Measurements from ENCODE around the gene CCDC174. TPM values are rescaled to one million over a fixed set of nuclear protein-coding genes. Genes with fewer than 3 reads are reported as not detected.

Gene CCDC174
- 10 to 100 TPM; 16.1 to 27.7 (median 20.0) TPM for total RNA-seq

- TF ChIP-seq CTCF (IDR thresholded peaks at IDR 0.05) (no peak), POLR2A (IDR thresholded peaks at IDR 0.05) (peak in 1 of 2 donors; percentile 72)
- peak; percentile 98 to 99 for DNase-seq (ENCODE audit: low spot score in 2 of 2)
- peak within 1 kb of the TSS; percentile 74 for H3K4me3 ChIP-seq (ENCODE audit: low read depth, poor library complexity, severe bottlenecking)
- WGBS, 2 donors, result 0 to 1% methylated on average over 45 to 46 of the region's 47 CpGs
- intact Hi-C loops (cut with DNase I; ENCODE audit: low total_unique reads), result no loop called here
Observed at GRCh38 chr3:14651440-14652251, at the start of gene CCDC174. TSS of gene CCDC174 (plus strand) at chr3:14651762. CDS start at chr3:14651837, 75 bp downstream.

DNA sequence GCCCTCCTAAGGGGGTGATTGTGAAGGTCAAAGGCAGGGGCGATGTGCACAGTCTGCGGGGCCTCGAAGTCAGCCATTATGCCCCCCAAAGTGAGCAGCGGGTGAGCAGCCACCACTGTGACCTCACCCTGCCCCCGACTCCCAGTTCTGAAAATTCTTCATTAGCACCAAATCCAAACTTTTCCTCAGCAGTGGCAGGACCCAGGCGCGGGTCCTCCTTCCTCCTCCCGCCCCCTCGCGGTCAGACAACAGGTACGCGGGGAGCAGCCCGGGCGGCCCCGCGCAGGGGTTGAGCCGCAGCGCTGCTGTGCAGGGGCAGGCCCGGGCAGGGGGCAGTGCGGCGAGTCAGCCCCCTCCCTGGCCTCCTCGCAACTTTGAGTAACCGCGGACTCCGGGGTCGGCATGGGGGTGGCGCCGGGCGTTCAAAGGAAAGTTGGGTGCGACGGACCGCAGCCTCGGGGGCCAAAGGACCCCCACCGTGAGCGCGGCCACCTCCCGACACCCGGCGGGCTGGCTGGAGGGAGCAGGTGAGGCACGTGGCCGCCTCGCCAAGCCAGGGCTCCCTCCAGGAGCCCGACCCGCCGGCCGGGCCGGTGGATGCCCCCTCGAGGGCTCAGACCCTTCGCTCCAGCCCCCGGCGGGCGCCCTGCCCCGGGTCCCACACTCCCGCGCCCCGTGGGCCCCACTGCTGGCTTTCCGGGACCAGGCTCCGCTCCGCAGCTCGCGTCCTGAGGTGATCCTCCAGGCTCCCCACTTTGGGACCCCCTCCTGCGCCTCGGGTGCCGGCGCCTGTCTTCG lies 49.4 kb upstream of the CCDC174 start:
- DNase-seq (ENCODE audit: low spot score in 2 of 2), result no peak
- TF ChIP-seq CTCF (IDR thresholded peaks at IDR 0.05) (no peak), POLR2A (IDR thresholded peaks at IDR 0.05) (no peak)
- intact Hi-C loops (cut with DNase I; ENCODE audit: low total_unique reads), result no loop called here
- 3 to 5% methylated on average over 26 of the region's 66 CpGs for WGBS, 2 donors
- no peak overlapping the region for H3K4me3 ChIP-seq (ENCODE audit: low read depth, poor library complexity, severe bottlenecking)

- intact Hi-C loops (cut with DNase I; ENCODE audit: low total_unique reads), result no loop called here
- TF ChIP-seq CTCF (IDR thresholded peaks at IDR 0.05) (no peak), POLR2A (IDR thresholded peaks at IDR 0.05) (no peak)
- no peak for DNase-seq (ENCODE audit: low spot score in 2 of 2)
- WGBS, 2 donors, result 10% methylated on average over 23 to 26 of the region's 85 CpGs
- no peak overlapping the region for H3K4me3 ChIP-seq (ENCODE audit: low read depth, poor library complexity, severe bottlenecking)
Observed at GRCh38 chr3:14602804-14603644, 48.5 kb upstream of the CCDC174 start.

DNA sequence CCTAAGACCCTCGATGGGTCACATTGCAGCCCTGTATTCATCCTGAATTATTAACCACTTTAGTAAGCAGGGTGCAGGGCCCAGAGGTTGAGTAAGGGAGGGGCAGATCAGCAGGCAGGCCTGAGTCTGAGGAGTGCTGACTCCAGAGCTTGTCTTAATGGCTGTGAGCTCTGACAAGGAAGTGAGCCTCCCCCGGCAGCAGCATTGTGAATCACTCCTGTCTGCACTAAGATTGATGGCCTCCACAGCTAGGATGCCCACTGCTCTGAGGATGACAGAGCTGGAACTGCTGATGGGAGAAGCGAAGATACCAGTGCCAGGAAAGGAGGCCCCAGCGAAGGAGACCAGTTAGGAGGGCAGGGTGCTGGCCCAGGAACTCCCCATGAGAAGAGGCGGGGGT lies 46.5 kb upstream of the CCDC174 start:
- intact Hi-C loops (cut with DNase I; ENCODE audit: low total_unique reads), result no loop called here
- no peak overlapping the region for H3K4me3 ChIP-seq (ENCODE audit: low read depth, poor library complexity, severe bottlenecking)
- WGBS, 2 donors, result 78 to 83% methylated on average over 5 of the region's 5 CpGs
- TF ChIP-seq POLR2A (IDR thresholded peaks at IDR 0.05), result no peak
- no peak for TF ChIP-seq CTCF (IDR thresholded peaks at IDR 0.05)
- DNase-seq (ENCODE audit: low spot score in 2 of 2), result no peak

DNA sequence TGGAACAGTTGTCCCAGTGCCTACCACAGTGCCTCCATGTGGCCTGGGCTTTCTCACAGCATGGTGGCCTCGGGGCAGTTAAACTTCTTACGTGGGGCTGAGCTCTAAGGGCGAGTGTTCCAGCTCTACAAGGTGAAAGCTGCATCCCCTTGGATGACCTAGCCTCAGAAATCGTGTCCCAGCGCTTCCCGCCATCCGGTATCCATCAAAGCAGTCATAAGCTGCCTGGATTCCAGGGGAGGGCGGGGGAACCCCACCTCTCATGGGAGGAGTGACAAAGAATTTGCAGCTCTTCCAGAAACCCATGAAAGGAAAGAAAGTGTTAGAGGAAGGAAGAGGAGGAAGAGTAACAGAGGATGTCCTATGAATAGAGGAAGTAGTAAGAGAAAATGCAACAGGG lies 45.8 kb upstream of the CCDC174 start:
- DNase-seq (ENCODE audit: low spot score in 2 of 2), result no peak
- TF ChIP-seq CTCF (IDR thresholded peaks at IDR 0.05) (no peak), POLR2A (IDR thresholded peaks at IDR 0.05) (no peak)
- no peak overlapping the region for H3K4me3 ChIP-seq (ENCODE audit: low read depth, poor library complexity, severe bottlenecking)
- intact Hi-C loops (cut with DNase I; ENCODE audit: low total_unique reads), result no loop called here
- WGBS, 2 donors, result 46 to 59% methylated on average over 8 of the region's 8 CpGs
